Measurements from ENCODE around the gene ECI1. TPM values are rescaled to one million over a fixed set of nuclear protein-coding genes. Genes with fewer than 3 reads are reported as not detected.

The ECI1 gene
- total and polyA plus RNA-seq, 2 of the 13 experiments (the other 11 are each of a cell fraction or from before 2014, with no cell fraction given) = 82.0 to 102 TPM

DNA sequence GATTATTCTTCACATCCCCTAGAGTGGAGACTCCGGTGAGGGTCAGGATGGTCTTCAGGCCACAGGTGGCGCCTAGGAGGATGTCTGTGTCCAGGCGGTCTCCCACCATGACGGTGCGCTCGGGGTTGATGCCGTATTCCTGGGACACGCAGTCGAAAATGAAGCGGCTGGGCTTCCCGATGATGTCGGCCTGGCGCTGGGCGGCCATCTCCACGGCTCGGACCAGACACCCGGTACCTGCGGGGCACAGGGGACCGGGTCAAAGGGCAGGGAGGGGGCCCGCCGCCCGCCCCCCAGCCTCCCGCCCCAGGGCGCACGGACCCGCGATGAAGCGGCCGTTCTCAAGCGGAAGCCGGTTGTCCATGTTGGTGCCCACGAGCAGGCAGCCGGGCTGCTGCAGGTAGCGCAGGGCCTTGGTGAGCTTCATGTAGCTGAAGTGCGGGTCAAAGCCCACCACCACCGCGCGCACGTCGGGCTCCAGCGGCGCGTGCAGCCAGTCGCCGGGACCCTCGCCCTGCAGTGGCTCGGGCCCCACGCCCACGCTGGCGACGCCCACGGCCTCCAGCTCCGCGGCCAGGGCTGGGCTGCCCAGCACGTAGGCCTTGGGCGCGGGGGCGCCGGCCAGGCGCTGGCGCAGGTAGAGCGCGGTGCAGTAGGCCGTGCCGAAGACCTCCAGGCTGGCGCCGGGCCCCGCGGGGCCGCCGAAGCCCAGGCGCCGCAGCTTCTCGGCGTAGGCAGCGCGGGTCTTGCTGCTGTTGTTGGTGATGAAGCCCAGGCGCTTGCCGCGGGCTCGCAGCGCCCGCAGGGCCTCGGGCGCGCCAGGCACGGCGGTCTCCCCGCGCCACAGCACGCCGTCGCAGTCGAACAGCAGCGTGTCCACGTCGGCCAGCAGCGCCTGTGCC is 37.3 kb downstream of the ECI1 start (continued):
- TF ChIP-seq, protein P1, sequence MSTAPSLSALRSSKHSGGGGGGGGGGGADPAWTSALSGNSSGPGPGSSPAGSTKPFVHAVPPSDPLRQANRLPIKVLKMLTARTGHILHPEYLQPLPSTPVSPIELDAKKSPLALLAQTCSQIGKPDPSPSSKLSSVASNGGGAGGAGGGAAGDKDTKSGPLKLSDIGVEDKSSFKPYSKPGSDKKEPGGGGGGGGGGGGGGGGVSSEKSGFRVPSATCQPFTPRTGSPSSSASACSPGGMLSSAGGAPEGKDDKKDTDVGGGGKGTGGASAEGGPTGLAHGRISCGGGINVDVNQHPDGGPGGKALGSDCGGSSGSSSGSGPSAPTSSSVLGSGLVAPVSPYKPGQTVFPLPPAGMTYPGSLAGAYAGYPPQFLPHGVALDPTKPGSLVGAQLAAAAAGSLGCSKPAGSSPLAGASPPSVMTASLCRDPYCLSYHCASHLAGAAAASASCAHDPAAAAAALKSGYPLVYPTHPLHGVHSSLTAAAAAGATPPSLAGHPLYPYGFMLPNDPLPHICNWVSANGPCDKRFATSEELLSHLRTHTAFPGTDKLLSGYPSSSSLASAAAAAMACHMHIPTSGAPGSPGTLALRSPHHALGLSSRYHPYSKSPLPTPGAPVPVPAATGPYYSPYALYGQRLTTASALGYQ (CRISPR knock-in tag; IDR thresholded peaks at IDR 0.05) = no peak

DNA sequence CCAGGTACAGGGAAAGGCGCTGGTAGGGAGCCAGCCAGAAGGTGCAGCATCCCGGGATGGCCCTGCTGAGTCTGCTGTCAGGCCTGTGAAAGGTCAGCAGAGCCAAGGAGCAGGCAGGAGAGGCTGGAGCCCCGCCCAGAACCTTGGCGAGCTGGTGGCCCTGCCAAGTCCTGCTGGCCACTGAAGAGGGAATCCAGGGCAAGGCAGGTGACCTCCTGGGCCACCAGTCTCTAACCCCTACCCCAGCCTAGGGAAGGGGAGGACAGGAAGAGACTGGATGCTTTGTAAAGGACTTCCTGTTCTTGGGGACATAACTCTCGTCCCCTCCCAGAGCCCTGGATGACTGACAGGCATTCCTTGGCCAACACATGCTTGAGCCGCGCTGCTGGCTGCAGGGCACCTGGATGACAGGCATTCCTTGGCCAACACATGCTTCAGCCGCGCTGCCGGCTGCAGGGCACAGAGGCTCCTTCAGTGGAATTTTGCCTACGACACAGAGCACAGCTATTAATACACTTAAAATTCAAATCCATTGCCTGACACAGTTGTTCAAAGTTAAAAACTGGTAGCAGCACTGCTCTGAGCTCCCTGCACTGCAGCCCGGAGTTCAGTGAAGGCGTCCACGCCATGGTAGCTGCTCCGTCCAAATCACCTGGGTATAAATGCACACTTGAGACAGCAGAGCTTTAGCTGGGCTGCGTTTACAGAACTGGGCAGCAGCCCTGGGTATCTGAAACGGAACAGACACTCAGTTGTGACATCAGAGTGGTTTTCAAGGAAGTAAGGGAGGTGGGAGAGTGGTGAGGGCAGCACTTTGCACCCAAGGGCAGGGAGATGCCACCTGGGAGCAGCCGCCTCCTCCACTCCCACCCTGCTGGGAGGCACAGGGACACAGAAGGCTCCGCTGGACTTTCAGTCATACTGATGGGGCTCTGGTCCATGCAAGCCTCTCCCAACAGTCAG is 38.7 kb downstream of the ECI1 start:
- Histone ChIP-seq H3K9me3 (ENCODE audit: low read length) (no peaks in the 10 kb centered on the region), H2AFZ (ENCODE audit: low read length) (no peak overlapping the region), H3K79me2 (ENCODE audit: insufficient read depth, low read length) (peaks cover 20% of the 10 kb centered on the region), H3K36me3 (replicated peaks in 1 of 2; ENCODE audit: control insufficient read depth in 1 of 2, insufficient read depth in 2 of 2, low read length in 2 of 2) (peaks cover 4 to 13% of the 10 kb centered on the region in 2 experiments; a peak in 4 of 5 replicates), H3K4me2 (ENCODE audit: low read depth, low read length) (peak overlapping the region; percentile 95), H3K9ac (ENCODE audit: insufficient read depth, low read depth, low read length) (peak overlapping the region; percentile 95), H3K4me3 (replicated peaks in 1 of 3; ENCODE audit: insufficient read depth in 1 of 3, low read depth in 2 of 3, low read length in 3 of 3) (peak overlapping the region; percentile 63 to 89 (median 69); a peak in 5 of 6 replicates), H4K20me1 (ENCODE audit: insufficient read depth, low read length) (0 out of 2 replicates have a peak, but pooled peaks cover 3% of the 10 kb centered on the region), H3K27ac (ENCODE audit: extremely low read length, insufficient read depth, low read length) (peak overlapping the region; percentile 25), H3K4me1 (ENCODE audit: insufficient read depth, low read length) (peaks cover 56% of the 10 kb centered on the region), H3K27me3 (ENCODE audit: control insufficient read depth in 1 of 2, insufficient read depth in 2 of 2, low read length in 2 of 2) (no peaks in the 10 kb centered on the region; a peak in 1 of 5 replicates)
- TF ChIP-seq, protein P2, sequence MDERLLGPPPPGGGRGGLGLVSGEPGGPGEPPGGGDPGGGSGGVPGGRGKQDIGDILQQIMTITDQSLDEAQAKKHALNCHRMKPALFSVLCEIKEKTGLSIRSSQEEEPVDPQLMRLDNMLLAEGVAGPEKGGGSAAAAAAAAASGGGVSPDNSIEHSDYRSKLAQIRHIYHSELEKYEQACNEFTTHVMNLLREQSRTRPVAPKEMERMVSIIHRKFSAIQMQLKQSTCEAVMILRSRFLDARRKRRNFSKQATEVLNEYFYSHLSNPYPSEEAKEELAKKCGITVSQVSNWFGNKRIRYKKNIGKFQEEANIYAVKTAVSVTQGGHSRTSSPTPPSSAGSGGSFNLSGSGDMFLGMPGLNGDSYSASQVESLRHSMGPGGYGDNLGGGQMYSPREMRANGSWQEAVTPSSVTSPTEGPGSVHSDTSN (CRISPR knock-in tag; IDR thresholded peaks at IDR 0.05) = no peak
- TF ChIP-seq ZNF768 (CRISPR knock-in tag; IDR thresholded peaks at IDR 0.05) (peak; percentile 33; the same call in 1 of the 2 replicates), TP53 (CRISPR knock-in tag; conservative IDR thresholded peaks at IDR 0.05) (no peak), MAFF (IDR thresholded peaks at IDR 0.05; ENCODE audit: low read depth, low read length) (no peak), GABPB1 (CRISPR knock-in tag; IDR thresholded peaks at IDR 0.05) (0 out of 2 replicates have a peak, but pooled peaks have one; percentile 6), ARID2 (CRISPR knock-in tag; IDR thresholded peaks at IDR 0.05; ENCODE audit: borderline replicate concordance) (no peak), AGO1 (IDR thresholded peaks at IDR 0.05; ENCODE audit: low read depth, low read length, poor library complexity, severe bottlenecking) (peak; percentile 53), AGO2 (optimal IDR thresholded peaks at IDR 0.05; ENCODE audit: low read depth, low read length) (peak; percentile 74), KDM2A (CRISPR knock-in tag; IDR thresholded peaks at IDR 0.05; ENCODE audit: borderline replicate concordance, low read depth) (peak; percentile 24; the same call in 1 of the 2 replicates)
- TF ChIP-seq, protein P3, sequence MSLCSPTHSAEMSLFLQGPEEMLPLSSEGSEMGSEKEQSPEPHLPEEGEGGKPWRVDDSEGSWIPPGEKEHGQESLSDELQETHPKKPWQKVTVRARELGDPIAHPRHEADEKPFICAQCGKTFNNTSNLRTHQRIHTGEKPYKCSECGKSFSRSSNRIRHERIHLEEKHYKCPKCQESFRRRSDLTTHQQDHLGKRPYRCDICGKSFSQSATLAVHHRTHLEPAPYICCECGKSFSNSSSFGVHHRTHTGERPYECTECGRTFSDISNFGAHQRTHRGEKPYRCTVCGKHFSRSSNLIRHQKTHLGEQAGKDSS (CRISPR knock-in tag; IDR thresholded peaks at IDR 0.05; ENCODE audit: borderline replicate concordance, low read depth) = no peak
- FAIRE-seq (no peak), DNase-seq (ENCODE audit: low spot score) (no peak), ATAC-seq (no peak)
- intact Hi-C loops (cut with micrococcal nuclease; ENCODE audit: unreplicated experiment) = no loop called here
- WGBS (ENCODE audit: low lambda C conversion rate) = 48% methylated on average over 6 of the region's 19 CpGs
- BruUV-seq (replicated peaks) = TSS peak; percentile 73
- ChIA-PET POLR2A (interaction anchor here (0.6 to 0.7 kb wide), 2 partner anchors 14 to 48 kb away, joined by 3 read pairs; no protein-coding TSS in a partner anchor), CTCF (ENCODE audit: low intra/inter-chr PET ratio, low total read pairs) (no interaction called here)
- in situ Hi-C loops (cut with HindIII; ENCODE audit: extremely low pct_ligation_motif_present, low pct_unique_long_range_greater_than_20kb) = no loop called here

Measured in HepG2 (cell line).